ENCODE results near the gene VWA8.

- no peak for TF ChIP-seq CTCF (IDR thresholded peaks at IDR 0.05)
- TF ChIP-seq POLR2A (IDR thresholded peaks at IDR 0.05): no peak
Observed at GRCh38 chr13:41956272-41956671, 4.6 kb downstream of the VWA8 start.

All from breast epithelium (tissue), 3 donors.